GM12891 (cell line): Measurements from ENCODE around the gene ZFP36L2.

ENCODE experiments used
- DNase-seq: peaks from one replicate; pipeline ENCODE4 v3.0.0; 2011; ENCODE audit warnings: low spot score; ENCODE audit not compliant: insufficient read length
- FAIRE-seq: peaks from 2 replicates; lab custom pipeline; 2011; peaks lifted over from hg19 to GRCh38; lab: Jason Lieb, UNC
- PAX5 ChIP-seq: IDR thresholded peaks from 2 replicates; pipeline ENCODE4 v1.6.1; 2011; ENCODE audit warnings: low read length, moderate library complexity, mild to moderate bottlenecking; ENCODE audit not compliant: insufficient read depth, severe bottlenecking
- POLR2A ChIP-seq: IDR thresholded peaks from 2 replicates; pipeline ENCODE4 v1.6.1; 2011; ENCODE audit warnings: low read depth, low read length, control low read depth
- POLR2AphosphoS5 ChIP-seq: IDR thresholded peaks from 2 replicates; pipeline ENCODE4 v1.6.1; 2011; ENCODE audit warnings: low read depth, low read length, control low read depth
- POU2F2 ChIP-seq: IDR thresholded peaks from 2 replicates; pipeline ENCODE4 v1.6.1; 2011; ENCODE audit warnings: low read depth, mild to moderate bottlenecking, control low read depth, low read length, moderate library complexity
- SPI1 ChIP-seq: IDR thresholded peaks from 2 replicates; pipeline ENCODE4 v1.6.1; 2011; ENCODE audit warnings: low read depth, low read length, control low read depth
- TAF1 ChIP-seq: IDR thresholded peaks from 2 replicates; pipeline ENCODE4 v1.6.1; 2011; ENCODE audit warnings: low read depth, low read length, control low read depth

Gene ZFP36L2

GRCh38 chr2:43199492-43200488 is 26.6 kb downstream of the ZFP36L2 start:
- DNase-seq, result no peak
- no peak for TF ChIP-seq POU2F2
- no peak for FAIRE-seq

GRCh38 chr2:43198263-43198662 is 28.1 kb downstream of the ZFP36L2 start:
- TF ChIP-seq PAX5 (no peak), POLR2AphosphoS5 (no peak), POU2F2 (no peak), SPI1 (no peak), POLR2A (no peak), TAF1 (no peak)
- DNase-seq (no peak), FAIRE-seq (no peak)

GRCh38 chr2:43197588-43197896 is 28.9 kb downstream of the ZFP36L2 start:
- TF ChIP-seq POU2F2 (no peak), TAF1 (no peak), PAX5 (no peak), POLR2A (no peak), SPI1 (no peak), POLR2AphosphoS5 (no peak)

GRCh38 chr2:43196768-43197587 is 29.4 kb downstream of the ZFP36L2 start:
- FAIRE-seq (no peak), DNase-seq (no peak)
- TF ChIP-seq PAX5 (no peak), POLR2AphosphoS5 (no peak), POU2F2 (no peak), POLR2A (no peak), SPI1 (no peak), TAF1 (no peak)

More at GRCh38 chr2:43197588-43197896, 28.9 kb downstream of the ZFP36L2 start:
- FAIRE-seq (no peak), DNase-seq (no peak)

- TF ChIP-seq TAF1 (no peak), PAX5 (no peak), POU2F2 (no peak), POLR2AphosphoS5 (no peak), POLR2A (no peak), SPI1 (no peak)
- FAIRE-seq, result no peak
- DNase-seq, result no peak
Observed at GRCh38 chr2:43194121-43194869, 32.1 kb downstream of the ZFP36L2 start.

GRCh38 chr2:43193652-43194120 is 32.7 kb downstream of the ZFP36L2 start:
- no peak for FAIRE-seq
- no peak for TF ChIP-seq POU2F2
- TF ChIP-seq PAX5, result no peak
- no peak for TF ChIP-seq TAF1
- no peak for TF ChIP-seq POLR2A
- no peak for TF ChIP-seq SPI1
- TF ChIP-seq POLR2AphosphoS5, result no peak

GRCh38 chr2:43192744-43193651 is 33.4 kb downstream of the ZFP36L2 start:
- DNase-seq, result no peak
- no peak for FAIRE-seq
- TF ChIP-seq POLR2A (no peak), POU2F2 (no peak), POLR2AphosphoS5 (no peak), TAF1 (no peak), PAX5 (no peak), SPI1 (no peak)

More at GRCh38 chr2:43193652-43194120, 32.7 kb downstream of the ZFP36L2 start:
- no peak for DNase-seq
